K562 (cell line): ENCODE measurements around the gene ARMC6. TPM values are rescaled to one million over a fixed set of nuclear protein-coding genes. Genes with fewer than 3 reads are reported as not detected.

Experiments
- DMBX1 ChIP-seq: fragments of 250-450 bp; sonication (Bioruptor Pico); IDR thresholded peaks from 2 replicates; pipeline ENCODE4 v1.8.0; 2022; ENCODE audit warnings: inconsistent platforms, mild to moderate bottlenecking, moderate library complexity, borderline replicate concordance
- DNMT1 ChIP-seq: fragments of 450-650 bp; IDR thresholded peaks from 2 replicates; pipeline ENCODE4 v1.6.1; 2016; ENCODE audit warnings: antibody characterized with exemption, mild to moderate bottlenecking
- E2F3 ChIP-seq: fragments of 250-450 bp; sonication (Bioruptor Pico); IDR thresholded peaks from 2 replicates; pipeline ENCODE4 v1.4.0; 2020; ENCODE audit warnings: mild to moderate bottlenecking
- GTF2F1 ChIP-seq: IDR thresholded peaks from 2 replicates; pipeline ENCODE4 v1.6.1; 2011; ENCODE audit warnings: low read depth, low read length, improper control_type of control experiment
- HNRNPLL ChIP-seq: fragments of 200-400 bp; formaldehyde crosslinking; IDR thresholded peaks from 2 replicates; pipeline ENCODE4 v1.6.1; 2017; ENCODE audit warnings: low read length, low read depth, mild to moderate bottlenecking; ENCODE audit not compliant: poor library complexity, severe bottlenecking
- ILF3 ChIP-seq: fragments of 450-650 bp; IDR thresholded peaks from 2 replicates; pipeline ENCODE4 v1.6.1; 2018; ENCODE audit warnings: antibody characterized with exemption, mild to moderate bottlenecking, moderate library complexity, borderline replicate concordance
- KDM5B ChIP-seq: fragments of 200-600 bp; sonication (generic); IDR thresholded peaks from 2 replicates; pipeline ENCODE4 v1.6.1; 2012; ENCODE audit warnings: low read depth, mild to moderate bottlenecking, moderate library complexity, low read length, control low read depth, inconsistent platforms; ENCODE audit not compliant: insufficient replicate concordance
- MLX ChIP-seq, 2 experiments: fragments of 450-650 bp in 1 of 2; sonication (generic) in 1 of 2; formaldehyde crosslinking; conservative IDR thresholded peaks; 2 replicates each; pipeline versions ENCODE4 v1.4.0 to v1.8.1; 2020 to 2022; ENCODE audit warnings: mild to moderate bottlenecking in 1 of 2, missing genetic modification reagents in 1 of 2
- MYC ChIP-seq, 2 experiments: fragments of 250-450 bp in 1 of 2; sonication (Bioruptor Pico) in 1 of 2; IDR thresholded peaks; 2 replicates each; pipeline versions ENCODE4 v1.5.1 to v1.6.1; 2012 to 2021; ENCODE audit warnings: low read depth in 2 of 2, borderline replicate concordance in 1 of 2, improper control_type of control experiment in 1 of 2, low read length in 1 of 2, mild to moderate bottlenecking in 1 of 2, moderate library complexity in 1 of 2
- NCOA4 ChIP-seq: fragments of 450-650 bp; IDR thresholded peaks from 2 replicates; pipeline ENCODE4 v1.6.1; 2018; ENCODE audit warnings: mild to moderate bottlenecking; ENCODE audit not compliant: partially characterized antibody
- NCOR1 ChIP-seq: fragments of 450-650 bp; IDR thresholded peaks from 2 replicates; pipeline ENCODE4 v1.6.1; 2016; ENCODE audit warnings: mild to moderate bottlenecking, moderate library complexity
- RBM25 ChIP-seq: fragments of 200-400 bp; formaldehyde crosslinking; IDR thresholded peaks from 2 replicates; pipeline ENCODE4 v1.6.1; 2018; ENCODE audit warnings: low read length, low read depth, moderate library complexity; ENCODE audit not compliant: severe bottlenecking
- ZBTB2 ChIP-seq: fragments of 450-650 bp; IDR thresholded peaks from 2 replicates; pipeline ENCODE4 v1.6.1; 2016; ENCODE audit warnings: antibody characterized with exemption
- ZNF584 ChIP-seq: fragments of 200-800 bp; sonication (Bioruptor generic); IDR thresholded peaks from 2 replicates; pipeline ENCODE4 v1.6.1; 2016; ENCODE audit warnings: low read depth, mild to moderate bottlenecking, missing genetic modification characterization, missing compliant biosample characterization
- polyA plus RNA-seq, 8 experiments: library from polyadenylated mRNA; depleted of rRNA in 4 of 8; stranded (reverse) in 5 of 8; unstranded in 3 of 8; fragments of >200 nt; fragmentation: Nextera tagmentation in 2 of 8; fragmentation: Illumina TruSeq in 1 of 8; extraction: Ambion mirVana in 2 of 8; extraction: Trizol in 1 of 8; gene quantifications; 2 replicates each; pipeline versions ENCODE4 v1.2.1 to v1.2.3, GENCODE V29; 2011 to 2014; ENCODE audit warnings: inconsistent platforms in 1 of 8, missing spikeins in 1 of 8
- total RNA-seq, 7 experiments: library from RNA; depleted of rRNA in 6 of 7; stranded (reverse); fragments of >200 nt in 6 of 7; fragmentation: Illumina TruSeq in 2 of 7; extraction: Trizol in 2 of 7; gene quantifications; 2 replicates each; pipeline versions ENCODE4 v1.2.1 to v1.2.3, GENCODE V29; 2011 to 2021; ENCODE audit warnings: low replicate concordance in 1 of 7
- TF ChIP-seq, protein P1 (sequence below), 2 experiments: fragments of 450-650 bp; IDR thresholded peaks; 2 replicates each; pipeline ENCODE4 v1.6.1; 2018; ENCODE audit warnings: mild to moderate bottlenecking in 2 of 2, low read depth in 1 of 2; ENCODE audit not compliant: partially characterized antibody in 2 of 2
- TF ChIP-seq, protein P2 (sequence below): fragments of 250-450 bp; sonication (Bioruptor Pico); IDR thresholded peaks from 2 replicates; pipeline ENCODE4 v1.5.0; 2020; ENCODE audit warnings: mild to moderate bottlenecking
- TF ChIP-seq, protein P3 (sequence below): fragments of 250-450 bp; sonication (Bioruptor Pico); IDR thresholded peaks from 2 replicates; pipeline ENCODE4 v1.8.0; 2021; ENCODE audit warnings: borderline replicate concordance, mild to moderate bottlenecking, moderate library complexity; ENCODE audit not compliant: poor library complexity, severe bottlenecking

Gene ARMC6
- total and polyA plus RNA-seq, 9 of the 15 experiments (the other 6 are each of a cell fraction or from before 2014, with no cell fraction given), result 2.1 to 93.4 (median 63.6) TPM

- TF ChIP-seq, protein P1, sequence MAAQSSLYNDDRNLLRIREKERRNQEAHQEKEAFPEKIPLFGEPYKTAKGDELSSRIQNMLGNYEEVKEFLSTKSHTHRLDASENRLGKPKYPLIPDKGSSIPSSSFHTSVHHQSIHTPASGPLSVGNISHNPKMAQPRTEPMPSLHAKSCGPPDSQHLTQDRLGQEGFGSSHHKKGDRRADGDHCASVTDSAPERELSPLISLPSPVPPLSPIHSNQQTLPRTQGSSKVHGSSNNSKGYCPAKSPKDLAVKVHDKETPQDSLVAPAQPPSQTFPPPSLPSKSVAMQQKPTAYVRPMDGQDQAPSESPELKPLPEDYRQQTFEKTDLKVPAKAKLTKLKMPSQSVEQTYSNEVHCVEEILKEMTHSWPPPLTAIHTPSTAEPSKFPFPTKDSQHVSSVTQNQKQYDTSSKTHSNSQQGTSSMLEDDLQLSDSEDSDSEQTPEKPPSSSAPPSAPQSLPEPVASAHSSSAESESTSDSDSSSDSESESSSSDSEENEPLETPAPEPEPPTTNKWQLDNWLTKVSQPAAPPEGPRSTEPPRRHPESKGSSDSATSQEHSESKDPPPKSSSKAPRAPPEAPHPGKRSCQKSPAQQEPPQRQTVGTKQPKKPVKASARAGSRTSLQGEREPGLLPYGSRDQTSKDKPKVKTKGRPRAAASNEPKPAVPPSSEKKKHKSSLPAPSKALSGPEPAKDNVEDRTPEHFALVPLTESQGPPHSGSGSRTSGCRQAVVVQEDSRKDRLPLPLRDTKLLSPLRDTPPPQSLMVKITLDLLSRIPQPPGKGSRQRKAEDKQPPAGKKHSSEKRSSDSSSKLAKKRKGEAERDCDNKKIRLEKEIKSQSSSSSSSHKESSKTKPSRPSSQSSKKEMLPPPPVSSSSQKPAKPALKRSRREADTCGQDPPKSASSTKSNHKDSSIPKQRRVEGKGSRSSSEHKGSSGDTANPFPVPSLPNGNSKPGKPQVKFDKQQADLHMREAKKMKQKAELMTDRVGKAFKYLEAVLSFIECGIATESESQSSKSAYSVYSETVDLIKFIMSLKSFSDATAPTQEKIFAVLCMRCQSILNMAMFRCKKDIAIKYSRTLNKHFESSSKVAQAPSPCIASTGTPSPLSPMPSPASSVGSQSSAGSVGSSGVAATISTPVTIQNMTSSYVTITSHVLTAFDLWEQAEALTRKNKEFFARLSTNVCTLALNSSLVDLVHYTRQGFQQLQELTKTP (IDR thresholded peaks at IDR 0.05; ENCODE audit: low read depth in 1 of 2, partially characterized antibody in 2 of 2), result peak in 1 of 2 experiments; percentile 66
- TF ChIP-seq MYC (IDR thresholded peaks at IDR 0.05; ENCODE audit: low read depth, low read length) (peak; percentile 81), MYC (CRISPR knock-in tag; IDR thresholded peaks at IDR 0.05; ENCODE audit: borderline replicate concordance, low read depth) (no peak), MLX (CRISPR knock-in tag; conservative IDR thresholded peaks at IDR 0.05) (no peak), ZBTB2 (peak; percentile 57; the same call in 1 of the 2 replicates), HNRNPLL (no peak), NCOA4 (no peak), RBM25 (peak; percentile 82), ILF3 (no peak), DNMT1 (no peak), KDM5B (peak; percentile 47), GTF2F1 (0 out of 2 replicates have a peak, but pooled peaks have one; percentile 73), ZNF584 (no peak), E2F3 (CRISPR knock-in tag) (no peak), NCOR1 (peak; percentile 98), DMBX1 (CRISPR knock-in tag) (peak; percentile 88)
- TF ChIP-seq, protein P2, sequence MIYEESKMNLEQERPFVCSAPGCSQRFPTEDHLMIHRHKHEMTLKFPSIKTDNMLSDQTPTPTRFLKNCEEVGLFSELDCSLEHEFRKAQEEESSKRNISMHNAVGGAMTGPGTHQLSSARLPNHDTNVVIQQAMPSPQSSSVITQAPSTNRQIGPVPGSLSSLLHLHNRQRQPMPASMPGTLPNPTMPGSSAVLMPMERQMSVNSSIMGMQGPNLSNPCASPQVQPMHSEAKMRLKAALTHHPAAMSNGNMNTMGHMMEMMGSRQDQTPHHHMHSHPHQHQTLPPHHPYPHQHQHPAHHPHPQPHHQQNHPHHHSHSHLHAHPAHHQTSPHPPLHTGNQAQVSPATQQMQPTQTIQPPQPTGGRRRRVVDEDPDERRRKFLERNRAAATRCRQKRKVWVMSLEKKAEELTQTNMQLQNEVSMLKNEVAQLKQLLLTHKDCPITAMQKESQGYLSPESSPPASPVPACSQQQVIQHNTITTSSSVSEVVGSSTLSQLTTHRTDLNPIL (CRISPR knock-in tag), result no peak
- TF ChIP-seq, protein P3, sequence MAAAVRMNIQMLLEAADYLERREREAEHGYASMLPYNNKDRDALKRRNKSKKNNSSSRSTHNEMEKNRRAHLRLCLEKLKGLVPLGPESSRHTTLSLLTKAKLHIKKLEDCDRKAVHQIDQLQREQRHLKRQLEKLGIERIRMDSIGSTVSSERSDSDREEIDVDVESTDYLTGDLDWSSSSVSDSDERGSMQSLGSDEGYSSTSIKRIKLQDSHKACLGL, result no peak
Measured at GRCh38 chr19:19059837-19060611, 26.6 kb downstream of the ARMC6 start (continued).
